Measurements from ENCODE around the gene BCL11B.
"Not testable (repeated sequence)": the region's sequence is repeated elsewhere in the genome, so short reads cannot be mapped to it uniquely, and the experiment has no call there.

The BCL11B gene

DNA sequence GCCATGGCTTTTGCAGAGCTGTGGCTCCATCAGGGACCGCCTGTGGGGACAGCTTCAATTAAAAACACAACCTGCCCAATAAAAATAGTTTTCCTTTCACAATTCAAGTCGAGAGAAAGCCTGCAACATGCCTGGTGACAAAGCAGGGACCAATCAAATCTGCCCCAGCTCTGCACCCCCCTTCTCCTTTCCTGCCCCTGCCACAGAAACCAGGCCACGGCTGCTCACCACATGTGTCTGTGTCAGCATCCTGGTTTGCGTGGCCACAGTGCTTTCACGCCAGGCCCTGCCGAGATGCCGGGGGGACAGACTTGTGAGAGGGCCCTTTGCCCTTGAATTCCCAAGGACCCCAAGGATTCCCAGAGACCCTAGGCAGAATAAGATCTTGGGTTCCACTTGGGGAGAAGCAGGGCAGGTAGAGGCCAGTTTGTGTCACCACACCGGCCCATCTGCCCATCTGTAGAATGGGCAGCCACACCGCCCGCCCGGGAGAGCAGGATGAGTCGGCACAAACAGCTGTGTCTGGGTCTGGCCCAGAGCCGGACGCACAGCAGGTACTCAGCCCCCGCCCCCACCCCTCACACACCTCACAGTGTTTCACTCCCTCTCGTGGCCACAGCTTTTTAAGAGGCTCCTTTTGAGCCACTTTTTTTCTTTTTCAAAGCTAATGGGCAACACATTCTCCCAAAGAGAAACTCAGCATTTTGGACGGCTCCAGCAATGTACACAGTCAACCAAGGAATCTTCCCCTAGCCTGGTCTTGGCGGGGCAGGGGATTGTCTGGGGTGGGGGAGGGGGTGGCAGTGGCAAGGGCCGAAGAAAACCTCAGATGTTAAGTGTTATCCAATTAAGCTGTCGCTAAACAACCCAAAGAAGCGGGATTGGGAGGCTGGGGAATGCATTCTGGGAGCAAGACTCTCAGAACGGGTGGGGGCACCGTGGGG lies 41.5 kb downstream of the BCL11B start:
- Mint-ChIP-seq H3K27me3 (ENCODE audit: low read depth) (no peaks in the 10 kb centered on the region), H3K4me3 (peak overlapping the region; percentile 84), H3K9me3 (no peaks in the 10 kb centered on the region), H3K4me1 (ENCODE audit: low read depth) (peaks cover 85% of the 10 kb centered on the region), H3K27ac (peak overlapping the region; percentile 97), H3K36me3 (ENCODE audit: low read depth) (peaks cover 69% of the 10 kb centered on the region)
- peak; percentile 80 for DNase-seq (ENCODE audit: low spot score)

DNA sequence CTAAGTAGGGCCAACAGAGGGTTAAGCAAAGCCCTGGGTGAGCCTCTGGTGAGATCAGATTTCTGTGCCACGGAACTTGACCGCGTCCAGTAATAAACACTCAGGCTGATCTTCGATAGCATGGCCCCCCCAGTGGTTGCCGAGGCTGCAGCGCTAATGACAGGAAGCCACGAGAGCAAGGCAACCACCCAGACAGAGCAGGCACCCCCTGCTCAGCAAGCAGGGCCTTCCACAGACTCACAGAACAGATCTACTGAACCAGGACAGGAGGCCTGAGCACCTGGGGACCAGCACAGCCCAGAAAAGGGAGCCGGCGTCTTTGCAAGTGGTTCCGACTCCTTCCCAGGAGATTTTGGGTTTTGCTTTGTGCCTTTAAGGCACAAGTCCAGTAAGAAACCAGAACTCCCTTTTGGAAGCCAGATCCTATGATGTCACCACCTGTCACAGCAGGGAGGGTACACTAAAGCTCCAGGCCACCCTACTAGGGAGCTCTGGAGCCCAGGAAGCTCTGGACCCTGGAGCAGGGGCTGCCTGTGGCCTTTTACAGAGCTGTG lies 42.3 kb downstream of the BCL11B start:
- no peaks in the 10 kb centered on the region for H3K9me3 Mint-ChIP-seq
- no peaks in the 10 kb centered on the region for H3K27me3 Mint-ChIP-seq (ENCODE audit: low read depth)
- H3K4me1 Mint-ChIP-seq (ENCODE audit: low read depth), result peaks cover 86% of the 10 kb centered on the region
- H3K36me3 Mint-ChIP-seq (ENCODE audit: low read depth), result peaks cover 70% of the 10 kb centered on the region
- no peak for DNase-seq (ENCODE audit: low spot score)
- H3K27ac Mint-ChIP-seq, result peak overlapping the region; percentile 97
- peak overlapping the region; percentile 84 for H3K4me3 Mint-ChIP-seq

DNA sequence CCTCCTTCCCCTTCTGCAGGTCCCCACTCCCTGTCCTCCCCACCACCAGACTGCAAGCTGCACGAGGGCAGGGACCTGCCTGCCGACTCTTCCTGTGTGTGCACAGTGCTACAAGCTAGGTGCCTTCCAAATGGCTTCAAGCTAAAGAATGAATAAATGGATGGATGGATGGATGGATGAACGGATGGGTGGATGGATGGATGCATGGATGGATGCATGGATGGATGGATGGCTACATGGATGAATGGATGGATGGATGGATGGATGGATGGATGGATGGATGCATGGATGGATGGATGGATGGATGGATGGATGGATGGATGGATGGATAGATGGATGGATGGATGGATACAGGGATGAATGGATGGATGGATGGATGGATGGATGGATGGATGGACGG lies 43.2 kb downstream of the BCL11B start:
- Mint-ChIP-seq H3K36me3 (ENCODE audit: low read depth) (peaks cover 70% of the 10 kb centered on the region), H3K27ac (peak overlapping the region; percentile 97), H3K4me3 (peak overlapping the region; percentile 84), H3K4me1 (ENCODE audit: low read depth) (peaks cover 87% of the 10 kb centered on the region)
- H3K27me3 Mint-ChIP-seq (ENCODE audit: low read depth); DNase-seq (ENCODE audit: low spot score); H3K9me3 Mint-ChIP-seq: not testable (repeated sequence)

DNA sequence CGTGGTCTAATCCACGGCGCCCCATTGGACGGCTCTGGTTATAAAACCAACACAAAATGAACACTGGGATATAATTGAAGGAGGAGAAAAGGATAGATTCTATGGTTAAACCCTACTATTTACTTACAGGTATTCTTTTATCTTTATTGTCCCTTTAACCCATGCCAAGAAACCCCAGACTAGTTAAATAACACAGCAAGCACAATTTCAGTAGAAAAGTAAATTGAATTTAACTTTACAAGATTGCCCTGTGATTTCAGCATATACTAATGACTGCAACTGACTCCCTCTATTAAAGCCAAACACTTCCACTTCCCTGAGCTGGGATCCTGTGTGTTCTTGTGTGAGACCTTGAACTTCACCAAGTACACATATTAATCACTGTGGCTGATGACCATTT lies 45.3 kb downstream of the BCL11B start:
- peak overlapping the region; percentile 66 for H3K4me3 Mint-ChIP-seq

DNA sequence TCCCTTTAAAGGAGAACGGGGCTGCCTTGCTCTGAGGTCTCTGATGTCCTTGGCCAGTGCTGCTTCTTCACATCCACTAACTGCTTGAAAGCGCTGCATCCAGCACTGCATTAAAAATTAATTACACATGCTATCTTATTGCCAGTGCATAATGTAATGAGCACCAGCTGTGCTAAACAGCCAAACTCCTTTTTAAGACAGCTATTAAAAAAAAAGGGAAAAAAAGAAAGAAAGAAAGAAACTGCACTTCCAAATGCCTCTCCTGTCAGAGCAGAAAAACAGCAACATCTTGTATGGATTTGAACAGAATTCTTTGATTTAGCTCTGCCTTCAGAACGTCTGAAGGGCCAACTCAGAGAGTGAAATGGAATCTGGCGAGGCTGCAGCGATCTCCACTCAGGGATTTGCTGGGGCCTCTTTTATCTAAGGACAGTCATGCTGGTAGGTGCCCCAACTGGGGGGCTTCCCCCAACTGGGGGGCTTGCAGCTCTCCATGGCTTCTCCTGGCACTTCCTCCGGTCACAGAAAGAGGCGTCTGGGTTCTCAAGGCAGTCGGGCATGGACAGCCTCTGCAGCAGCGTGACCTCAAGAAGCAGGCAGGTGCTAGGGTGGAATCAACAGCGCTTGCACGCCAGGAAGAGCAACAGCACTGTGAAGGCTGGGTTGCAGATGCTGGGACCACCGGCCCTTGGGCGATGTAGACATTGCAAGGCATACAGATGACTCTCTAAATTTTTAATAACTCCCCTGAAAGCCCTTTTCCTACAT lies 46.4 kb downstream of the BCL11B start:
- no peak for DNase-seq (ENCODE audit: low spot score)
- Mint-ChIP-seq H3K27me3 (ENCODE audit: low read depth) (no peaks in the 10 kb centered on the region), H3K36me3 (ENCODE audit: low read depth) (peaks cover 77% of the 10 kb centered on the region), H3K4me1 (ENCODE audit: low read depth) (peaks cover 84% of the 10 kb centered on the region), H3K27ac (peak overlapping the region; percentile 76), H3K9me3 (no peaks in the 10 kb centered on the region), H3K4me3 (peak overlapping the region; percentile 66)

More for the DNA sequence above, 45.3 kb downstream of the BCL11B start:
- H3K36me3 Mint-ChIP-seq (ENCODE audit: low read depth), result peaks cover 79% of the 10 kb centered on the region
- H3K27me3 Mint-ChIP-seq (ENCODE audit: low read depth), result no peaks in the 10 kb centered on the region
- H3K9me3 Mint-ChIP-seq, result no peaks in the 10 kb centered on the region
- peaks cover 87% of the 10 kb centered on the region for H3K4me1 Mint-ChIP-seq (ENCODE audit: low read depth)
- peak overlapping the region; percentile 76 for H3K27ac Mint-ChIP-seq
- DNase-seq (ENCODE audit: low spot score), result no peak

DNA sequence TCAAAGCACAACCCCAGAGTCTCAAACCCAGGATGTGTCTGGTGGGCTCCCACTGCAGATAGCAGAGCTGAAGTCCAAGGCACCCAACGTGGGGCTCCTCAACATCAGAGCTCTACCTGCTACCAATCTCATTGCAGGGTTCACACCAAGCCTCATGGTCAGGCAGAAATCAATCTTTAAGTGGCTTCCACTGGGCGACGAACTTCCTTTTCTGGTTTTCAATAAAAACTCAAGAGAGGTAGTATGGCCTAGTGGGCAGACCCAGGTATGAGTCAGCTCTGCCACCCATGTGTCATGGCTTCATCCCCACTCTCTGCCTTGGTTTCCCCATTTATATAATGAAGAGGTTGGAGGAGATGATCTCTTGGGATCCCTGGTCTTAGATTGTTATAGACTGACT lies 47.0 kb downstream of the BCL11B start:
- peak overlapping the region; percentile 66 for H3K4me3 Mint-ChIP-seq
- H3K27ac Mint-ChIP-seq, result peak overlapping the region; percentile 85
- H3K9me3 Mint-ChIP-seq, result no peaks in the 10 kb centered on the region
- H3K4me1 Mint-ChIP-seq (ENCODE audit: low read depth), result peaks cover 84% of the 10 kb centered on the region
- peaks cover 79% of the 10 kb centered on the region for H3K36me3 Mint-ChIP-seq (ENCODE audit: low read depth)
- DNase-seq (ENCODE audit: low spot score), result no peak
- H3K27me3 Mint-ChIP-seq (ENCODE audit: low read depth), result no peaks in the 10 kb centered on the region

DNA sequence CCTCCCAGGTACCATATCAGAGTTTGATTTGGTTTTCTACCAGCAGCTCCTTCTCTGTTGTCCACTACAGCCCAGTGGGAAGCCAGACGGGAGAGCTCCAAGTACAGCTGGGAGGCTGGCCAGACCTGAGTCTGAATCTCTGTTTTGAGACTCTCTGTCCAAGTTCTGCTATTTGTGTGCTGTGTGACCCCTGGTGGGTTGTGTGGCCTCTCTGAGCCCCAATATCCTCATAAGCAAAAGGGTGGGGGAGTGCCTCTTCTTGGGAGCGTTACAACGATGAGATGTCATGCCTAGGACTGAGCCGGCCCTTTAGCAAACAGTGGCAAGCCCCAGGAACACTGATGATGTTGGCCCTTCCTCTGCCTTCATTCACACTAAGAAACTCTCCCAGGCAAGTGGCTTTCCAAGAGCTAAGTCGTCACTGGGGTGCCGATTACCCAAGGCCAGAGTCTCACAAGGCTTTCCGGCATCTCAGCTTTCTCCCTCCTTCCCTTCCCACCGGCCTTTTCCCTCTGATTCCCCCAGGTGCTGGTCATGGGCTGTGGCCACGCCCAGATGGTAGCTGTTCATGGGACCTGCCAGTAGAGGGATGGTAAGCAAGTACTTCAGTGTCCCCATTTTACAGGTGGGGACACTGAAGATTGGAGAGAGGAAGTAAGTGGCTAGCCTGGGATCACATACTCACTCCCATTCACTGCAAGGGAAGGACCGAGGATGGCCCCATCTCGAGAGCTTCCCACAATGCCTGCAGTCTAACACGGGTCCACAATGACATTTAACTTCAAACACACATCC lies 47.7 kb downstream of the BCL11B start:
- Mint-ChIP-seq H3K36me3 (ENCODE audit: low read depth) (peaks cover 78% of the 10 kb centered on the region), H3K4me3 (peak overlapping the region; percentile 44), H3K9me3 (no peaks in the 10 kb centered on the region), H3K27ac (peak overlapping the region; percentile 85), H3K4me1 (ENCODE audit: low read depth) (peaks cover 80% of the 10 kb centered on the region), H3K27me3 (ENCODE audit: low read depth) (no peaks in the 10 kb centered on the region)
- DNase-seq (ENCODE audit: low spot score), result no peak

DNA sequence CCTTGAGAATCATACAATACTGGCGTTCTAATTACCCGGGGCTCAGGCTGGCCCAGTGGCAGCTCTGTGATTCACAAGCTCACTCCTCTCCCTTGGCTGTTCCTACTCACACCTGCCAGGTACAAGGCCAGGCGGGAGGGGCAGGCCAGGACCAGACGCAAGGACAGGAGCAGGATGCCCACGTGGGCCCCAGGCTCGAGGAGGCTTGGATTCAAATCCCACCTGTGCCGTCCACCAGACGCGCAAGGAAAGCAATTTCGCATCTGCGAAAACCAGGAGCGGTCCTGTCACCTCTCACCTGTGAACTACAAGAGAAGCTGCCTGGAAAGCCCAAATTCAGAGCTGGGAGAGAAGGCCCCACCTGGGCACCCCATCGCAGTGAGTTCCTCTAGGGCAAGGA lies 50.6 kb downstream of the BCL11B start:
- no peaks in the 10 kb centered on the region for H3K27me3 Mint-ChIP-seq (ENCODE audit: low read depth)
- H3K9me3 Mint-ChIP-seq, result no peaks in the 10 kb centered on the region
- H3K27ac Mint-ChIP-seq, result peak overlapping the region; percentile 60
- peaks cover 64% of the 10 kb centered on the region for H3K36me3 Mint-ChIP-seq (ENCODE audit: low read depth)
- no peak overlapping the region for H3K4me3 Mint-ChIP-seq
- peaks cover 73% of the 10 kb centered on the region for H3K4me1 Mint-ChIP-seq (ENCODE audit: low read depth)
- no peak for DNase-seq (ENCODE audit: low spot score)

DNA sequence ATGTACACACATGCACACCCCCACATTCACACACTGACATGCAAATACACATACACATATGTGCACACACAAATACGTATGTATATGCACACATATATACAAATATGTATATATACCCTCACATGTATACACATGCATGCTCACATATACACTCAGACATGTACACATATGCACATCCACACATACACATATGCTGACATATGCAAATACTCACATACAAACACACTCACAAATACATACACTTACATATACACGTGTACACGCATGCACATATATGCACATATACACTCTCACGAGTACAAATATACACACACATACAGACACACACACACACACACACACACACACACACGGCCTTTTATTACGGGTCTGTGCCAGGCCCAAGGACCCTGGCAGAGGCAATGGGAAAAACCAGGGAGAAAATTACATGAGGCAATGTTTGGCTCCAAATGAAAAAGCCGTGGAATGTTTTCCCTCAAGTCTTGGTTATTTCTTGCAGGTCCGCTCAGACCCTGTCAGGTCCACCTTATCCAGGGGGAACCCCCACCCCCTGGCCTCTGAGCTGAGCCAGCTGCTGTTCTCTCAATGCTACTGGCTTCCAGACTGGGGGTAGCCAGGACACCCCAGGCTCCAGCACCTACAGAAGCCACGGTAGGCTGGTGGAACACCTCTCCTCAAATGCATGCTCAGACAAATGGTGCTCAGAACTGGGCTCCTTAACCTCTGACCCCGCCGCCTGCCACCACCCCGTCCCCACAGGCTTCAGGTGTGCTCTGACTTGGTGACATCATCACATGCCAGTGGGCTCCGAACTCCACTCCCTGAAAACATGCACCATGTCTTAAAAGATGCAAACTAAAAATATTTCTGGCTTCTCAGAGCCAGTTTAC lies 54.7 kb downstream of the BCL11B start:
- no peaks in the 10 kb centered on the region for H3K9me3 Mint-ChIP-seq
- no peak for DNase-seq (ENCODE audit: low spot score)
- H3K4me1 Mint-ChIP-seq (ENCODE audit: low read depth), result peaks cover 65% of the 10 kb centered on the region
- peak overlapping the region; percentile 75 for H3K4me3 Mint-ChIP-seq
- H3K27me3 Mint-ChIP-seq (ENCODE audit: low read depth), result no peaks in the 10 kb centered on the region
- peak overlapping the region; percentile 1 for H3K27ac Mint-ChIP-seq
- H3K36me3 Mint-ChIP-seq (ENCODE audit: low read depth), result peaks cover 43% of the 10 kb centered on the region

DNA sequence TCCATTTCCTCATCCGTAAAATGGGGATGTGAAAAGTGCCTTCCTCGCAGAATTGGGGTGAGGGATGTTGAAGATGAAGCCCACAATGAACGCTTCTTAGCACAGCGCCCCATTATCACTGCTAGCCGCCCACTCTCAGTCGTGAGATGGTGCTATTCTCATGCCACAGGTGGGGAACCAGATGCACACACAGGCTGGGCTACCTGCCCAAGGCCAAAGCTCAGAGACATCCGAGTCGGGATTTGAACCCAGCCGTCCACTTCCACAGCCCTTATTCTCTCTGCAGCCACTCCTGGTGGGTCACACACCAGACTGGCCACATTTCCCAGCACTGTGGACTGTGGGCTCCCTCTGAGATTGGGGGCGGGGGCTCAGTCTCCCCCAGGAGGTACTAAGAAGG lies 55.8 kb downstream of the BCL11B start:
- DNase-seq (ENCODE audit: low spot score), result no peak
- no peaks in the 10 kb centered on the region for H3K27me3 Mint-ChIP-seq (ENCODE audit: low read depth)
- peak overlapping the region; percentile 29 for H3K27ac Mint-ChIP-seq
- H3K9me3 Mint-ChIP-seq, result no peaks in the 10 kb centered on the region
- peaks cover 70% of the 10 kb centered on the region for H3K4me1 Mint-ChIP-seq (ENCODE audit: low read depth)
- peak overlapping the region; percentile 75 for H3K4me3 Mint-ChIP-seq
- H3K36me3 Mint-ChIP-seq (ENCODE audit: low read depth), result peaks cover 48% of the 10 kb centered on the region

DNA sequence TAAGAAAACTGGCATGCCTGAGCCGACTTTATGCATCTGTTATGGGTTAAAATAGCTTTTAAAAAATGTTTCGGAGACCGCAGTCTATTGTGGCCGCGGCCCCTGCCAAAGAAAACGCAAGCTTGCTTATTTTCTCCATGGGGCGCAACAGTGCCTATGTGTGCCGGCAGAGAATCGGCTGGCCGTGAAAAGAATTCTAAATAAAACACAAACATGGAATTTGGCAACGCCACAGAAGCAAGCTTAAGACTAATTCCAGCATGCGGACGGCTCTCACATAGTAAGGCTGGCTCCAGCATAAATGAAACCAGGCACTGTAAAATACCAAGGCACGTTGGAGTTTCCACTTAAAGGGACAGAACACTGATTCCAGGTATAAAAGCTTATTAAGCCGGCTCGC lies 56.7 kb downstream of the BCL11B start:
- H3K36me3 Mint-ChIP-seq (ENCODE audit: low read depth), result peaks cover 48% of the 10 kb centered on the region
- no peaks in the 10 kb centered on the region for H3K9me3 Mint-ChIP-seq
- peak overlapping the region; percentile 66 for H3K27ac Mint-ChIP-seq
- H3K4me3 Mint-ChIP-seq, result peak overlapping the region; percentile 75
- H3K27me3 Mint-ChIP-seq (ENCODE audit: low read depth), result no peaks in the 10 kb centered on the region
- peaks cover 76% of the 10 kb centered on the region for H3K4me1 Mint-ChIP-seq (ENCODE audit: low read depth)
- DNase-seq (ENCODE audit: low spot score), result no peak

DNA sequence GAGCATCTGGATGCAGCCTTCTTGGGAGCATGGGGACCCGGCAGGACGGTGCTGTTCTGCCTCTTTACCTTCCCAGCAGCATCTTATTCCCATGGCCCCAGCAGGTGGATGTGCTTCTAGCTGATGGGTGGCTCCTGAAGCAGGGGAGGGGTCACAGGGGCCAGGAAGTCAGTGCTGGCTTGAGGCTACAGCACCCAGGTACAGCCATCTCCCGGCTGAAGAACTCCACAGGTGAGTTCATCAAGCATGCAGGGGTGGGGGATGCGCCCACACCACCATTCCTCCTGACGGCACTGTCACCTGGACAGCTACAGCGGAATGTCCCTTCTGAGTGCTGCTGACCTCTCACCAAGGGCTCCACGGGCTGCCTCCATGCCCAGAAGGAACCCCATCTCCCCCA lies 57.3 kb downstream of the BCL11B start:
- Mint-ChIP-seq H3K36me3 (ENCODE audit: low read depth) (peaks cover 43% of the 10 kb centered on the region), H3K27ac (peak overlapping the region; percentile 38), H3K4me1 (ENCODE audit: low read depth) (peaks cover 77% of the 10 kb centered on the region), H3K9me3 (no peaks in the 10 kb centered on the region), H3K4me3 (peak overlapping the region; percentile 75), H3K27me3 (ENCODE audit: low read depth) (no peaks in the 10 kb centered on the region)
- no peak for DNase-seq (ENCODE audit: low spot score)

Measured in T-helper 2 cell treated with Interferon-gamma antibody and Interleukin-4, amounts not matched to agents 5 μg/mL and 100 μg/mL, for 36 hours (primary cell).